ENCODE measurements around the gene LPP. TPM values are rescaled to one million over a fixed set of nuclear protein-coding genes. Genes with fewer than 3 reads are reported as not detected.
A peak's percentile ranks its signal among the peaks of the same experiment; 100 is the strongest.

LPP gene
- total RNA-seq, 4 donors from 2014 or later: 1,872 to 3,079 (median 2,300) TPM

- Histone ChIP-seq H3K27me3 (no peaks in the 10 kb centered on the region), H3K27ac (replicated peaks in 1 of 4) (peak overlapping the region in 2 of 4 donors; percentile 6 to 21)
Measured at GRCh38 chr3:188529228-188529627, 375.3 kb downstream of the LPP start.

GRCh38 chr3:188530226-188530625 lies 376.3 kb downstream of the LPP start:
- H3K4me1 ChIP-seq: peaks cover 4 to 96% (median 91%) of the 10 kb centered on the region in 4 donors
- 81% methylated on average over 2 of the region's 2 CpGs for WGBS

More at GRCh38 chr3:188529228-188529627, 375.3 kb downstream of the LPP start:
- H3K36me3 ChIP-seq: peaks cover 4 to 32% (median 5%) of the 10 kb centered on the region in 4 donors
- no peak for DNase-seq (ENCODE audit: extremely low spot score)
- peaks cover 3 to 99% (median 94%) of the 10 kb centered on the region in 4 donors for H3K4me1 ChIP-seq
- intact Hi-C loops (cut with DNase I): no loop called here
- no peak for TF ChIP-seq EP300 (IDR thresholded peaks at IDR 0.05)
- TF ChIP-seq CTCF (IDR thresholded peaks at IDR 0.05): no peak
- no peak for TF ChIP-seq POLR2A (IDR thresholded peaks at IDR 0.05; ENCODE audit: low read depth)
- no peak for TF ChIP-seq POLR2AphosphoS5 (IDR thresholded peaks at IDR 0.05)
- H3K4me3 ChIP-seq: no peak overlapping the region
- H3K9me3 ChIP-seq: no peaks in the 10 kb centered on the region
- 64% methylated on average over 3 of the region's 3 CpGs for WGBS

GRCh38 chr3:188531210-188531609 lies 377.3 kb downstream of the LPP start:
- H3K27me3 ChIP-seq: no peaks in the 10 kb centered on the region
- no peak overlapping the region for H3K4me3 ChIP-seq
- H3K9me3 ChIP-seq: no peaks in the 10 kb centered on the region
- peaks cover 4 to 86% (median 81%) of the 10 kb centered on the region in 4 donors for H3K4me1 ChIP-seq
- no peak for TF ChIP-seq POLR2A (IDR thresholded peaks at IDR 0.05; ENCODE audit: low read depth)
- no peak for TF ChIP-seq CTCF (IDR thresholded peaks at IDR 0.05)
- TF ChIP-seq POLR2AphosphoS5 (IDR thresholded peaks at IDR 0.05): no peak
- TF ChIP-seq EP300 (IDR thresholded peaks at IDR 0.05): no peak
- peaks cover 0 to 13% (median 0%) of the 10 kb centered on the region in 4 donors for H3K36me3 ChIP-seq
- DNase-seq (ENCODE audit: extremely low spot score): no peak
- intact Hi-C loops (cut with DNase I): no loop called here
- peak overlapping the region in 1 of 4 donors; percentile 1 for H3K27ac ChIP-seq (replicated peaks in 1 of 4)

More at GRCh38 chr3:188530226-188530625, 376.3 kb downstream of the LPP start:
- no peak for TF ChIP-seq CTCF (IDR thresholded peaks at IDR 0.05)
- TF ChIP-seq EP300 (IDR thresholded peaks at IDR 0.05): no peak
- no peak for TF ChIP-seq POLR2AphosphoS5 (IDR thresholded peaks at IDR 0.05)
- no peak for TF ChIP-seq POLR2A (IDR thresholded peaks at IDR 0.05; ENCODE audit: low read depth)
- Histone ChIP-seq H3K36me3 (peaks cover 0 to 22% (median 2%) of the 10 kb centered on the region in 4 donors), H3K4me3 (no peak overlapping the region), H3K9me3 (no peaks in the 10 kb centered on the region), H3K27me3 (no peaks in the 10 kb centered on the region), H3K27ac (replicated peaks in 1 of 4) (peak overlapping the region in 2 of 4 donors; percentile 11 to 17)
- intact Hi-C loops (cut with DNase I): no loop called here
- no peak for DNase-seq (ENCODE audit: extremely low spot score)

- Histone ChIP-seq H3K27ac (replicated peaks in 1 of 4) (peak overlapping the region in 1 of 4 donors; percentile 5), H3K4me3 (no peak overlapping the region), H3K36me3 (no peaks in the 10 kb centered on the region), H3K9me3 (no peaks in the 10 kb centered on the region), H3K4me1 (peaks cover 4 to 71% (median 68%) of the 10 kb centered on the region in 4 donors), H3K27me3 (no peaks in the 10 kb centered on the region)
- WGBS: 31% methylated on average over 1 of the region's 1 CpG
- no peak for DNase-seq (ENCODE audit: extremely low spot score)
- TF ChIP-seq POLR2A (IDR thresholded peaks at IDR 0.05; ENCODE audit: low read depth): no peak
- TF ChIP-seq POLR2AphosphoS5 (IDR thresholded peaks at IDR 0.05): no peak
- intact Hi-C loops (cut with DNase I): no loop called here
Measured at GRCh38 chr3:188533172-188533571, 379.2 kb downstream of the LPP start.

- Histone ChIP-seq H3K4me1 (peaks cover 4 to 65% (median 62%) of the 10 kb centered on the region in 4 donors), H3K27ac (replicated peaks in 1 of 4) (peak overlapping the region in 3 of 4 donors; percentile 37 to 52 (median 37)), H3K9me3 (no peaks in the 10 kb centered on the region), H3K4me3 (no peak overlapping the region), H3K27me3 (no peaks in the 10 kb centered on the region), H3K36me3 (no peaks in the 10 kb centered on the region)
- TF ChIP-seq POLR2AphosphoS5 (IDR thresholded peaks at IDR 0.05) (peak in 1 of 2 donors; percentile 27), EP300 (IDR thresholded peaks at IDR 0.05) (no peak), POLR2A (IDR thresholded peaks at IDR 0.05; ENCODE audit: low read depth) (no peak)
- DNase-seq (ENCODE audit: extremely low spot score): no peak
- intact Hi-C loops (cut with DNase I): no loop called here
- WGBS: 61% methylated on average over 4 of the region's 4 CpGs
Measured at GRCh38 chr3:188533612-188534357, 379.8 kb downstream of the LPP start.
